IPS-18c (cell line): ENCODE measurements around the gene EPOP.
"Not testable (repeated sequence)": the region's sequence is repeated elsewhere in the genome, so short reads cannot be mapped to it uniquely, and the experiment has no call there.

ENCODE experiments used
- H3K4me3 ChIP-seq: 2 replicates; pipeline ENCODE4 v1.7.0; 2013; ENCODE audit warnings: low read depth, mild to moderate bottlenecking, low read length, moderate library complexity; ENCODE audit not compliant: insufficient read depth
- H3K9me3 ChIP-seq: one replicate; pipeline ENCODE4 v1.6.1; 2013; ENCODE audit warnings: mild to moderate bottlenecking, low read length, moderate library complexity; ENCODE audit not compliant: control insufficient read depth, insufficient read depth

Gene EPOP

DNA sequence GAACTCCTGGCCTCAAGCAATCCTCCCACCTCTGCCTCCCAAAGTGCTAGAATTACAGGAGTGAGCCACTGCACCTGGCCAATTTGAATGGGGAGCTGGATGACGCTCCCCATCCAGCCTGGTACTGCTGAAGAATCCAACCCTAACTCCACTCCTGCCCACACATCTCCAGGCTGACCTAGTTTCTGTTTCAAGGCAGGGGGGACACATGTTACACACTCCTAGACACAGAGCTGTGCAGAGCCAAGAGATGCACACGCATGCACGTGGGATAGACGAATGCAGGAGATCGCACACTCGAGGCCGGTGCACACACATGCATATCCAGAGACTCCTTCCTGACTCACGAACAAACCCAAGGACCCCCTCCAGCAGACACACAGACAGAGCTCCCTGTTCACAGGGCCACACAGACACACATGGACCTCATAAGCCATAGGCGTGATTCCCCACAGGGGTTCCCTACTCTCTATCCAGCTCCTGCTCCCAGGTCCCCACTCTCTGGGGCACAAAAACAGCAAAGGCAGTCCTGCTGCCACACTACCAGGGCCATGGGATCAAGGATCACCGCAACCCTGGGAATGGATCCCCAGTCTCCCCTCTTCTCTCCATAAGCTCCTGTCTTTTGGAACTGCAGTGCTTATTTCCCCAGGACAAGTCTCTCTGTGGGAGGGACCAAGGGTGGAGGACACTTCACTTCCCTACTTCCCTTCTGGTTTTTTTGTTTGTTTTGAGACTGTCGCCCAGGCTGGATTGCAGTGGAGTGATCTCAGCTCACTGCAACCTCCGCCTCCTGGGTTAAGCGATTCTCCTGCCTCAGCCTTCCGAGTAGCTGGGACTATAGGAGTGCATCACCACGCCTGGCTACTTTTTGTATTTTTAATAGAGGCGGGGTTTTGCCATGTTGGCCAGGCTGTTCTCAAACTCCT is 14.4 kb downstream of the EPOP start:
- no peak overlapping the region for H3K4me3 ChIP-seq

DNA sequence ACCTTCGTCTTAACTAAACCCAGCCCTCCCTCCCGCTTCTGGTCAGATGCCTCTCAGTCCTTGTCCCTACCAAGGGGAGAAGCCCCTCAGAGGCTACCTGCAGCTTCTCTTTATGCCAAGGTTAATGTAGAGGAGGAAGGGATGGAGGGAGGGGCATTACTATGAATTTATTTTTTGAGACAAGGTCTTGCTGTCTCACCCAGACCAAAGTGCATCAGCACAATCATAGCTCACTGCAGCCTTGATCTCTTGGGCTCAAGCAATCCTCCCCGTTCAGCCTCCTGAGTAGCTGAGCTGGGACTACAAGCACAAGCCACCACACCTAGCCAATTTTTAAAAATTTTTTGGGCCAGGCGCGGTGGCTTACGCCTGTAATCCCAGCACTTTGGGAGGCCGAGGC is 15.3 kb downstream of the EPOP start:
- H3K4me3 ChIP-seq, result no peak overlapping the region

More for the DNA sequence above, 14.4 kb downstream of the EPOP start:
- H3K9me3 ChIP-seq, result no peaks in the 10 kb centered on the region

DNA sequence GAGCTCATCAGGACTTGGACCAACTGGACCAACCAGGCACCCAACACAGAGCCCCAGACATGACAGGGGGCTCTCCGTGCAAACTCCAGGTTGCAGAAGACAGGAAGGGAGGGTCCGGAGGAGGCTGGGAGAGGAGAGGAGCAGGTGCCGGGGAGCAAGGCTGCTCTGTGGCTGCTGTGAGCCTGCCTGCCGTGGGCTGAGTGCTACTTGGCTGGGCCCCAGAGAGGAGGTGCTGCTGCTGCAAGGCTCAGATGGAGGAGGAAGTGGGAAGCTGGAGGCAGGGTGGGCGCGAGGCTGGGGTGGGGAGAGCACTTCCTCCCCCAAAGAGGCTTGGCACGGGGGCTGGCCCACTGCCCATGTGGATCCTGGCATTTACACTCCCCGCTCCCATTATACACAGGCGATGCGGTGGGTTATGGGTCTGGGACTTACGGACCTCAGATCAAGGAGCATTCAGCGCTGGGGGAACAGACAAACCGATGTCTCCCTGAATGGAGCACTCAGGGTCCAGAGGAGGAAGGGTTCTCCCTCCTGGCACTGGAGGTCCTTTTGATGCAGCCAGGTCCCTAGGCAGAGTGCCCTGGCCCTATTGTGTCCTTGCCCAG is 15.9 kb downstream of the EPOP start:
- H3K4me3 ChIP-seq, result no peak overlapping the region
- no peaks in the 10 kb centered on the region for H3K9me3 ChIP-seq

More for the DNA sequence above, 15.3 kb downstream of the EPOP start:
- no peaks in the 10 kb centered on the region for H3K9me3 ChIP-seq

GRCh38 chr17:38657824-38658740 is 16.7 kb downstream of the EPOP start:
- Histone ChIP-seq H3K9me3 (no peaks in the 10 kb centered on the region), H3K4me3 (no peak overlapping the region)

DNA sequence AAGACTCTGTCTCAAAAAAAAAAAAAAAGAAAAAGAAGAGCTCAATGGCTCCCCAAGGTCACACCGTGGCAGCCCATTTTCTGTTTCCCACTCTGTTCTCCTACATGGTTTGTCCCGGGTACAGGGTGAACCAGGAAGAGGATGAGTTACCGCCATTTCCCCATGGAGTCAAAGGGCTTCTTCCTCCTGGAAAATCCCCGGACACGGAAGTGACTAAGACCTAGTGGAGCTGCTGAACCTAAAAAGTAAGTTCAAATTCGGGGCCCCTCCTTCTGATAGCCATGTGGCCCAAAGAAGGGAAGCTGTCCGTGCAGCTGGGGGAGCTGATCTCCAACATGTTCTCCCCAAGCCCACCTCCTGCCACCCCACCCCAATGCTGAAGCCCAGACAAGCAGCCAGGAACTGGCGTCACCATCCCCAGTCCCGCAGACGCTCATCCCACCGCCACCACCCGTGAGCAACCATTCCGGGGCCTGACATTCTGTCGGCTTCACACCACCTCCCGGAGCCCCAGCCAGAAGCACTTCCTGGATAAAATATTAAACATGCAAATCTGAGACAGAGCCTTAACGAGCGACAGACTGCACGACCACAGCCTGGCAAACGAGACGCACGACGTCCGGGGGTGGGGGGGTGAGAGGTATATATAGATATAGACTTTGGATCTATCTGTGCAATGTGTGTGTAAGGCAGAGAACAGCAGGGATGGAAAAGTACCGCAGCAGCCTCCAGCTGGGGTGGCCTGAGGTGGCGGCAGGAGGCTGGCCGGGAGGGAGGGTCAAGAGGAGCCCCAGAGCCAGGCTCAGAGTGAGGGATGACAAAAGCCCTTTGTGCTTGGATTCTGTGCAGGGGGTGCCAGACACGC is 17.6 kb downstream of the EPOP start:
- H3K9me3 ChIP-seq, result no peaks in the 10 kb centered on the region
- H3K4me3 ChIP-seq, result no peak overlapping the region

GRCh38 chr17:38654411-38655398 is 20.1 kb downstream of the EPOP start:
- Histone ChIP-seq H3K9me3 (no peaks in the 10 kb centered on the region), H3K4me3 (no peak overlapping the region)

GRCh38 chr17:38653679-38654078 is 21.1 kb downstream of the EPOP start:
- H3K9me3 ChIP-seq, result no peaks in the 10 kb centered on the region
- no peak overlapping the region for H3K4me3 ChIP-seq

- no peaks in the 10 kb centered on the region for H3K9me3 ChIP-seq
- no peak overlapping the region for H3K4me3 ChIP-seq
These were observed 21.5 kb downstream of the EPOP start for GRCh38 chr17:38653230-38653629.

- not testable (repeated sequence) for H3K4me3 ChIP-seq, H3K9me3 ChIP-seq
These were observed 24.0 kb downstream of the EPOP start for GRCh38 chr17:38650653-38651173.

DNA sequence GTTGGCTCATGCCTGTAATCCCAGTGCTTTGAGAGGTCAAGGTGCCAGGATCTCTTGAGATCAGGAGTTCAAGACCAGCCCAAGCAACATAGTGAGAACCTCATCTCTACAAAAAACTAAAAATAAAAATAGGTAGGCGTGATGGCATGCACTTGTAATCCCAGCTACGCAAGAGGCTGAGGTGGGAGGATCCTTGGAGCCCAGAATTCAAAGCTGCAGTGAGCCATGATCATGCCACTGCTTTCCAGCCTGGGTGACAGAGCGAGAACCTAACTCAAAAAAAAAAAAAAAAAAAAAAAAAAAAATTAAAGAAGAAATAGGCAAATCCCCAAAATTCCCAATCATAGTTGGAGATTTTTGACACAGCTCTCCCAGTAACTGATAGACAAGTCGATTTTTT is 36.8 kb downstream of the EPOP start:
- H3K9me3 ChIP-seq, result peaks cover 2% of the 10 kb centered on the region
- no peak overlapping the region for H3K4me3 ChIP-seq

DNA sequence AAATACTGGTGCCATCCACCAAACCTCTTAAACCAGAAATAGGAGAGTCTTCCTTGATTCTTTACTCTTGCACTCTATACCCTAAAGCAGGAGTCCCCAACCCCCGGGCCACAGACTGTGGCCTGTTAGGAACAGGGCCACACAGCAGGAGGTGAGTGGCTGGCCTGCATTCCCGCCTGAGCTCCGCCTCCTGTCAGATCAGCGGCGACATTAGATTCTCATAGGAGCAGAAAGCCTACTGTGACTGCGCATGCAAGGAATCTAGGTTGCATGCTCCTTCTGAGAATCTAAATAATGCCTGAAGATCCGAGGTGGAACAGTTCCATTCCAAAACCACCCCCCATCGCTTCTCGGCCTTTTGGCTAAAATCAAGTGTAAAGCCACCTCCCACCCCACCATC is 38.7 kb downstream of the EPOP start:
- Histone ChIP-seq H3K4me3 (no peak overlapping the region), H3K9me3 (peaks cover 2% of the 10 kb centered on the region)

GRCh38 chr17:38632334-38632733 is 42.4 kb downstream of the EPOP start:
- H3K4me3 ChIP-seq, result no peak overlapping the region
- peaks cover 2% of the 10 kb centered on the region for H3K9me3 ChIP-seq

GRCh38 chr17:38628441-38628840 is 46.3 kb downstream of the EPOP start:
- peaks cover under 1% of the 10 kb centered on the region for H3K9me3 ChIP-seq
- H3K4me3 ChIP-seq, result no peak overlapping the region

GRCh38 chr17:38627957-38628356 is 46.8 kb downstream of the EPOP start:
- no peaks in the 10 kb centered on the region for H3K9me3 ChIP-seq
- H3K4me3 ChIP-seq, result no peak overlapping the region

- not testable (repeated sequence) for H3K9me3 ChIP-seq, H3K4me3 ChIP-seq
These were observed 48.0 kb downstream of the EPOP start for GRCh38 chr17:38626606-38627226.
